Neural cell (in vitro differentiated cells): Measurements from ENCODE around the gene SLC5A9.

Experiments used
- CTCF ChIP-seq: fragments of 450-650 bp; IDR thresholded peaks from 2 replicates; pipeline ENCODE4 v1.5.1; 2014; ENCODE audit warnings: antibody characterized with exemption, mild to moderate bottlenecking, moderate library complexity; ENCODE audit not compliant: poor library complexity, severe bottlenecking
- EP300 ChIP-seq: fragments of 450-650 bp; conservative IDR thresholded peaks from 2 replicates; pipeline ENCODE4 v1.6.1; 2014; ENCODE audit warnings: antibody characterized with exemption, mild to moderate bottlenecking, moderate library complexity; ENCODE audit not compliant: poor library complexity, severe bottlenecking
- EZH2 ChIP-seq: fragments of 200-600, 300-800 bp; shearing (Covaris generic), sonication (generic); IDR thresholded peaks from 2 replicates; pipeline ENCODE4 v1.6.1; 2014; ENCODE audit warnings: antibody characterized with exemption, low read length, borderline replicate concordance, mild to moderate bottlenecking; ENCODE audit not compliant: insufficient read depth, poor library complexity, severe bottlenecking
- MXI1 ChIP-seq: fragments of 450-650 bp; conservative IDR thresholded peaks from 2 replicates; pipeline ENCODE4 v1.6.1; 2014; ENCODE audit warnings: antibody characterized with exemption, mild to moderate bottlenecking; ENCODE audit not compliant: poor library complexity, severe bottlenecking
- POLR2AphosphoS5 ChIP-seq: IDR thresholded peaks from 2 replicates; pipeline ENCODE4 v1.6.1; 2012
- RAD21 ChIP-seq: fragments of 450-650 bp; conservative IDR thresholded peaks from 2 replicates; pipeline ENCODE4 v1.6.1; 2014; ENCODE audit warnings: antibody characterized with exemption, mild to moderate bottlenecking, moderate library complexity
- REST ChIP-seq: IDR thresholded peaks from 2 replicates; pipeline ENCODE4 v1.6.1; 2012; ENCODE audit warnings: borderline replicate concordance
- SMC3 ChIP-seq: fragments of 450-650 bp; conservative IDR thresholded peaks from 2 replicates; pipeline ENCODE4 v1.6.1; 2014; ENCODE audit warnings: antibody characterized with exemption, mild to moderate bottlenecking, moderate library complexity; ENCODE audit not compliant: poor library complexity
- TAF1 ChIP-seq: IDR thresholded peaks from 2 replicates; pipeline ENCODE4 v1.6.1; 2012; ENCODE audit warnings: low read depth

- TF ChIP-seq REST (no peak), MXI1 (no peak), EP300 (no peak), CTCF (no peak), EZH2 (no peak), TAF1 (no peak), POLR2AphosphoS5 (no peak), RAD21 (no peak), SMC3 (no peak)
Observed at GRCh38 chr1:48221122-48221521, 1.4 kb upstream of the SLC5A9 start.
